DND-41 (cell line): Measurements from ENCODE around the gene TGM6.

Experiments
- ATAC-seq: fragments of 200-7000 bp; cut with Tn5 transposase; 3 replicates; pipeline ENCODE4 v1.9.1; 2021; ENCODE audit warnings: low read depth; ENCODE audit not compliant: insufficient read depth
- DNase-seq: peaks from one replicate; pipeline ENCODE4 v3.0.0-alpha.2; 2020
- H2AFZ ChIP-seq: 2 replicates; pipeline ENCODE4 v1.6.0; 2012; ENCODE audit warnings: low read depth, low read length
- H3K27ac ChIP-seq: 2 replicates; pipeline ENCODE4 v1.5.1; 2012; ENCODE audit warnings: low read length, inconsistent platforms
- H3K27me3 ChIP-seq: fragments of 200-600 bp; sonication (generic); 2 replicates; pipeline ENCODE4 v1.6.0; 2012; ENCODE audit warnings: low read length, mild to moderate bottlenecking, inconsistent platforms; ENCODE audit not compliant: insufficient read depth, poor library complexity
- H3K36me3 ChIP-seq: 2 replicates; pipeline ENCODE4 v1.5.1; 2012; ENCODE audit warnings: low read length, inconsistent platforms; ENCODE audit not compliant: insufficient read depth
- H3K4me1 ChIP-seq: 2 replicates; pipeline ENCODE4 v1.5.1; 2012; ENCODE audit warnings: mild to moderate bottlenecking, low read length; ENCODE audit not compliant: insufficient read depth
- H3K4me2 ChIP-seq: 2 replicates; pipeline ENCODE4 v1.6.0; 2012; ENCODE audit warnings: mild to moderate bottlenecking, moderate library complexity, low read length, inconsistent platforms; ENCODE audit not compliant: insufficient read depth
- H3K4me3 ChIP-seq, 2 experiments: fragments of 200-600 bp in 1 of 2; shearing (Covaris generic) in 1 of 2; 2 replicates each; pipeline ENCODE4 v1.5.1; 2012 to 2016; ENCODE audit warnings: inconsistent platforms in 2 of 2, low read length in 2 of 2, mild to moderate bottlenecking in 2 of 2, low read depth in 1 of 2, moderate library complexity in 1 of 2
- H3K79me2 ChIP-seq: 2 replicates; pipeline ENCODE4 v1.6.0; 2012; ENCODE audit warnings: low read length, inconsistent platforms; ENCODE audit not compliant: insufficient read depth
- H3K9ac ChIP-seq: 2 replicates; pipeline ENCODE4 v1.6.0; 2012; ENCODE audit warnings: low read depth, mild to moderate bottlenecking, inconsistent platforms, low read length, moderate library complexity
- H3K9me3 ChIP-seq: 2 replicates; pipeline ENCODE4 v1.5.1; 2012; ENCODE audit warnings: low read length, moderate library complexity, mild to moderate bottlenecking, inconsistent platforms; ENCODE audit not compliant: insufficient read depth, severe bottlenecking
- H4K20me1 ChIP-seq: 2 replicates; pipeline ENCODE4 v1.6.0; 2012; ENCODE audit warnings: low read length; ENCODE audit not compliant: insufficient read depth
- EZH2 ChIP-seq: IDR thresholded peaks from 3 replicates; pipeline ENCODE4 v1.6.1; 2012; ENCODE audit warnings: borderline replicate concordance, low read depth, mild to moderate bottlenecking, moderate library complexity, low read length, inconsistent platforms; ENCODE audit not compliant: severe bottlenecking
- TF ChIP-seq, protein P1 (sequence below): IDR thresholded peaks from 2 replicates; pipeline ENCODE4 v1.5.1; 2012; ENCODE audit warnings: borderline replicate concordance, low read length, moderate library complexity, mild to moderate bottlenecking; ENCODE audit not compliant: poor library complexity, severe bottlenecking; ENCODE audit errors: extremely low read depth

The TGM6 gene

GRCh38 chr20:2373098-2373497 lies 7.6 kb upstream of the TGM6 start:
- Histone ChIP-seq H4K20me1 (peaks cover 5% of the 10 kb centered on the region; the same call in 1 of the 2 replicates), H3K27ac (no peak overlapping the region), H3K9me3 (no peaks in the 10 kb centered on the region), H3K4me2 (no peak overlapping the region), H3K9ac (no peak overlapping the region), H3K4me3 (no peak overlapping the region), H3K79me2 (no peaks in the 10 kb centered on the region), H3K4me1 (no peaks in the 10 kb centered on the region), H3K27me3 (peaks cover 41% of the 10 kb centered on the region), H3K36me3 (no peaks in the 10 kb centered on the region), H2AFZ (no peak overlapping the region)
- ATAC-seq (no peak), DNase-seq (no peak)
- no peak for TF ChIP-seq EZH2
- TF ChIP-seq, protein P1, sequence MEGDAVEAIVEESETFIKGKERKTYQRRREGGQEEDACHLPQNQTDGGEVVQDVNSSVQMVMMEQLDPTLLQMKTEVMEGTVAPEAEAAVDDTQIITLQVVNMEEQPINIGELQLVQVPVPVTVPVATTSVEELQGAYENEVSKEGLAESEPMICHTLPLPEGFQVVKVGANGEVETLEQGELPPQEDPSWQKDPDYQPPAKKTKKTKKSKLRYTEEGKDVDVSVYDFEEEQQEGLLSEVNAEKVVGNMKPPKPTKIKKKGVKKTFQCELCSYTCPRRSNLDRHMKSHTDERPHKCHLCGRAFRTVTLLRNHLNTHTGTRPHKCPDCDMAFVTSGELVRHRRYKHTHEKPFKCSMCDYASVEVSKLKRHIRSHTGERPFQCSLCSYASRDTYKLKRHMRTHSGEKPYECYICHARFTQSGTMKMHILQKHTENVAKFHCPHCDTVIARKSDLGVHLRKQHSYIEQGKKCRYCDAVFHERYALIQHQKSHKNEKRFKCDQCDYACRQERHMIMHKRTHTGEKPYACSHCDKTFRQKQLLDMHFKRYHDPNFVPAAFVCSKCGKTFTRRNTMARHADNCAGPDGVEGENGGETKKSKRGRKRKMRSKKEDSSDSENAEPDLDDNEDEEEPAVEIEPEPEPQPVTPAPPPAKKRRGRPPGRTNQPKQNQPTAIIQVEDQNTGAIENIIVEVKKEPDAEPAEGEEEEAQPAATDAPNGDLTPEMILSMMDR, result no peak

- Histone ChIP-seq H3K27ac (no peak overlapping the region), H3K4me2 (no peak overlapping the region), H3K9ac (no peak overlapping the region), H3K4me1 (peaks cover 9% of the 10 kb centered on the region), H3K79me2 (no peaks in the 10 kb centered on the region), H2AFZ (no peak overlapping the region), H3K9me3 (no peaks in the 10 kb centered on the region), H3K36me3 (no peaks in the 10 kb centered on the region), H3K27me3 (peaks cover 40% of the 10 kb centered on the region), H4K20me1 (peaks cover 11% of the 10 kb centered on the region), H3K4me3 (no peak overlapping the region)
- TF ChIP-seq, protein P1, result no peak
- no peak for TF ChIP-seq EZH2
- DNase-seq (no peak), ATAC-seq (no peak)
Observed at GRCh38 chr20:2374346-2375125, 6.2 kb upstream of the TGM6 start.

DNA sequence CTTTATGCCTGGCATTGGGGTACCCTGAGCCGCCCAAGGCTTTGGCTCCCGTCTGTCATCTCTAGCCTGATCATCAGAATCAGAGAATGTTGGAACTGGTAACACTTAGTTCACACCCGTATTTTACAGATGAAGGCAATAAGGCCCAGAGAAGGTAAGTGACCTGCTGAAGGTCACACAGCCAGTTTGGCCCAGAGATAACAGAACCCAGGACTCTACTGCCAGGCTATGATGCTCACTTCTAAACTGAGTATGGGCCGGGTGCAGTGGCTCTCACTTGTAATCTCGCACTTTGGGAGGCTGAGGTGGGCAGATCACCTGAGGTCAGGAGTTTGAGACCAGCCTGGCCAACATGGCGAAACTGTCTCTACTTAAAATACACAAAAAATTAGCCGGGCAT lies 1.8 kb upstream of the TGM6 start:
- no peak overlapping the region for H3K27ac ChIP-seq
- H2AFZ ChIP-seq, result no peak overlapping the region
- H3K4me1 ChIP-seq, result peaks cover 18% of the 10 kb centered on the region
- no peak overlapping the region for H3K4me3 ChIP-seq
- H4K20me1 ChIP-seq, result peaks cover 23% of the 10 kb centered on the region
- H3K79me2 ChIP-seq, result no peaks in the 10 kb centered on the region
- no peaks in the 10 kb centered on the region for H3K36me3 ChIP-seq
- no peak for ATAC-seq
- no peaks in the 10 kb centered on the region for H3K9me3 ChIP-seq
- TF ChIP-seq EZH2, result no peak
- TF ChIP-seq, protein P1, result no peak
- peaks cover 31% of the 10 kb centered on the region for H3K27me3 ChIP-seq
- H3K4me2 ChIP-seq, result no peak overlapping the region
- no peak overlapping the region for H3K9ac ChIP-seq
- DNase-seq, result no peak
